Activated naive CD8-positive, alpha-beta T cell treated with anti-CD3 and anti-CD28 coated beads, Interleukin-2, amount 50 U/mL, for 24 hours (primary cell): Measurements from ENCODE around the gene PUSL1.
A peak's percentile ranks its signal among the peaks of the same experiment; 100 is the strongest.

Experiments used
- ATAC-seq: fragments of 150-1000 bp; cut with Tn5 transposase; one replicate; pipeline ENCODE4 v1.10.0; 2021
- DNase-seq: peaks from one replicate; pipeline ENCODE4 v3.0.0; 2021
- H3K27ac Mint-ChIP-seq: one replicate; pipeline ENCODE4 v1.8.0; 2021; ENCODE audit warnings: mild to moderate bottlenecking, mixed read lengths
- H3K27me3 Mint-ChIP-seq: one replicate; pipeline ENCODE4 v1.8.0; 2021; ENCODE audit warnings: mixed read lengths
- H3K36me3 Mint-ChIP-seq: one replicate; pipeline ENCODE4 v1.8.0; 2021; ENCODE audit warnings: low read depth, mixed read lengths
- H3K4me1 Mint-ChIP-seq: one replicate; pipeline ENCODE4 v1.8.0; 2021; ENCODE audit warnings: mixed read lengths
- H3K4me3 Mint-ChIP-seq: one replicate; pipeline ENCODE4 v1.8.0; 2021; ENCODE audit warnings: mild to moderate bottlenecking, moderate library complexity, mixed read lengths
- H3K9me3 Mint-ChIP-seq: one replicate; pipeline ENCODE4 v1.8.0; 2021; ENCODE audit warnings: mixed read lengths

PUSL1 gene

DNA sequence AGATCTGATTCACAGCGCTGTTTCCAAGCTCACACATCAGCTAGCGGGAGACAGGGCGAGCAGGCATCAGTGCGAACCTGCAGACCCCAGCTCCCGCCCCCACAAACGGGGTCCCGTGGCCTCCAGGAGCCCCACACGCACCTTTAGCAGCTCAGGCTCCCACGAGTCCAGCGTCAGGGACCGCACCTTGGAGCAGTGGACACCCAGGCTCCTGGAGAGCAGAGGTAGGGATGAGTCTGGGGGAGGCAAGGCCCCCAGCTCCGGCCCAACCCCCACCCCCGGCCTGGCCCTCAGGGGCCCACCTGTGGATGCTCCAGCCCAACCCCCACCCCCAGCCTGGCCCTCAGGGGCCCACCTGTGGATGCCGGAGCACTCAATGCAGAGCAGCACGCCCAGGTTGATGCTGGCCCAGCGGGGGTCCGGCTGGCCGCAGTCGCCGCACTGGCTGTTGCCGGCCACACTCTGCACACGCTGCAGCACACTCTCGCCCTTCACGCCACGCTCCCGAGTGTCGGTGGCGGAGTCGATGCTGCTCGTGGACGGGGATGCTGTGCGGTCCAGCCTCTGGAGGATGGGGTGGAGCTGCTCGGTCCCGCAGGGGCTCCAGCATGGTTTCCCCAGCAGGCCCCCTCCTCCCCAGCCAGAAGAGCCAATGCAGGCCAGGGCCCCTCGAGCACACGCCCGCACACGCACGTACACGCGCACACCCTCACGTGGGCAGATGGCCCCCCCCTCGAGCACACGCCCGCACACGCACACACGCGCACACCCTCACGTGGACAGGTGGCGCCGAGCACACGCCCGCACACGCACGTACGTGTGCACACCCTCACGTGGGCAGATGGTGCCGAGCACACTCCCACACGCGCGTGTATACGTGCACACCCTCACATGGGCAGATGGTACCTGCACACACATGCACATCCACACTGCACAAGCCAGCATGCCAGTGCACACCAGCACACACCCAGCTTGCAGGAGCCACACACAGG, 12.0 kb upstream of the PUSL1 start:
- Mint-ChIP-seq H3K4me1 (no peaks in the 10 kb centered on the region), H3K27ac (no peak overlapping the region), H3K27me3 (no peaks in the 10 kb centered on the region), H3K4me3 (no peak overlapping the region), H3K36me3 (no peaks in the 10 kb centered on the region), H3K9me3 (no peaks in the 10 kb centered on the region)
- DNase-seq (no peak), ATAC-seq (no peak)

DNA sequence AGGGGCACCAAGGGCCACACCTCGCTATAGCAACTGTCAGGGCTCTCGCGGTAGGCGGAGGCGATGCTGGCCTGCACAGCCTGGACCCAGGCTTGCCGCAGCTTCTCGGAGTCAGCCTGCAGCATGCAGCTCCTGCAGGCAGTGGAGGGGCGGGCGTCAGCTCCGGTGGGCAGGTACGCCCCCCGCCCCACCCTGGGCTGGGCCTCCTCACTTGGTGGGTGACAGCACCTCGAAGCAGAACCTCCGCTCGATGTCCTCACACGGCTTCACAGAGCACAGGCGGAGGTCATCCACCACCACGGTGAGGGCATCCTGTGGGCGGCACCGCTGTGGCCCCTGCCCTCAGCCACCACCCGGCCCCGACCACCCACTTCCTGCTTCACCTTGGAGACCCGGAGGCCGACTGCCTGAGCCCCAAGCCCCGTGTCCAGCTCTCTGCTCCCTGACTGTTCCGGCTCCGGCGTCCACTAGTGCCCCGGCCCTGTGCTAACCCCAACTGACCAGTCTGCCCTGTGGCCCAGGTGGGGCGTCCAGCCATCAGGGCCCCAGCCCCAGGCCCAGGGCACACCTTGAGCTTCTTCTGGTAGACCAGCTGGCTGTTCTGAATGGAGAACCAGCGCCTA, 10.5 kb upstream of the PUSL1 start:
- no peak for ATAC-seq
- Mint-ChIP-seq H3K4me1 (no peaks in the 10 kb centered on the region), H3K27ac (no peak overlapping the region), H3K9me3 (no peaks in the 10 kb centered on the region), H3K36me3 (no peaks in the 10 kb centered on the region), H3K4me3 (no peak overlapping the region), H3K27me3 (no peaks in the 10 kb centered on the region)
- DNase-seq = no peak

DNA sequence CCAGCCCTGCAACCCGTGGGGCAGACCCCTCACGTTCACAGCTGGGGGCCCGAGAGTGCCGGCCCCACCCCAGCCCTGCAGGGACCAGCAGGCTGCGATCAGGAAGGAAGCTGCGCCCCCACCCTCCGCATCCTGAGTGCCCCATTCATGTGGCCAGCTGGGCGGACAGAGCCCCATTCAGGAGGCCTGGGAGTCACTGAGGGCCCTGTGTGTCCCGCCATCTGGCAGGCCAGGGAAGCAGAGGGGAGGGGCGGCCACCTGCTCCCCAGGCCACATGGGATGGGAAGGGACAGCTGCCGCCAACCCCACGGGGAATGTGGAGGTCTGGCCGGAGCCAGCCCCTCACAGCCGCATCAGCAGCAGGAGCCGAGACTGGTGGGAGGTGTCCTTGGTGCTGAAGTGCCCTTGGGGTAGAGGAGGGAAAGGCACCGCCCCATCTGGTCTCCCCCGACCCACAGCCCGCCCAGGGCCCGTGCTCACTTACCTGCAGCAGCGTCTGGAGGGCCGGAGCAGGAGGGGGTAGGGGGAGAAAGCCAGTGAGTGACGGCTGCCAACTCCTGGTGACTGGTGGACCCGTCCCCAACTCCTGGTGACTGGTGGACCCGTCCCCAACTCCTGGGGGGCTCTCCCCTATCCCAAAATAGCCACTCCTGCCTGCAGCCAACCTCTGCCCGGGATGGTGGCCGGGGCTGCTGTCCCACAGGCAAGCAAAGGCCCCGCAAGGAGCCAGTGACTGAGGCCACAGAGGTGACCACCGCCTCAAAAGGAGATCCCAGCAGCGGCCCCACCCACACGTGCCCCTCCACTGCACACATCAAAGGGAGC, 9.3 kb upstream of the PUSL1 start:
- Mint-ChIP-seq H3K4me3 (no peak overlapping the region), H3K4me1 (no peaks in the 10 kb centered on the region), H3K9me3 (no peaks in the 10 kb centered on the region), H3K36me3 (no peaks in the 10 kb centered on the region), H3K27me3 (no peaks in the 10 kb centered on the region), H3K27ac (no peak overlapping the region)
- DNase-seq (no peak), ATAC-seq (no peak)

DNA sequence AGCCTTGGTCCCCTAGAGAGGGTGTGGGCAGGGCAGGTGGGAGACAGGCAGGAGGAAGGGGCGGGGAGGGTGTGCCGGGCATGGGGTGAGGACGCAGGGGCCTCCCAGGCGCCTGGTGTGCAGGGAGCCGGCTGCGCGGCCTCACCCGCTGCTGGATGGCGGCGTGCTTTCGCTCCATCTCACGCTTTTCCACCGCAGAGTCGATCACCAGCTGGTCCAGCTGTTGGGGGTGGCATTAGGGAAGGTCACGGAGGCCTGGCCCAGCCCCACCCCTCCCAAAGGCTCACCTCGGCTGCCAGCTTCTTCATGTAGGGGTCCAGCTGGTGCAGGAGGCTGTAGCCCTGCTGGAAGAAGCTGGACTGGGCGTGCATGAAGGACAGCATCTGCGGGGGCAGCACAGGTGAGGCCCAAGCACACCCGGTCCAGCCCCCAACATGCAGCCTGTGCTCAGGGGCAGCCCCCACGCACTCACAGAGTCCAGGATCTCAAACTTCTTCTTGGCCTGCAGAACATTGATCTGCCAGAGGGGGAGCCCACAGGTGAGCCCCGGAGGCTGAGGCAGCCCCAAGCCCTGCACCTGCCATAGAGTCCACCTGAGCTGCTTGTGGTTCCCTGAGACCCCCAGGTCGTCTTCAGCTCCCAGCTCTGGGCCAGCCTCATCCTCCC, 8.6 kb upstream of the PUSL1 start:
- no peak overlapping the region for H3K27ac Mint-ChIP-seq
- H3K4me1 Mint-ChIP-seq = peaks cover 2% of the 10 kb centered on the region
- H3K9me3 Mint-ChIP-seq = no peaks in the 10 kb centered on the region
- H3K27me3 Mint-ChIP-seq = no peaks in the 10 kb centered on the region
- ATAC-seq = peak; percentile 54
- H3K4me3 Mint-ChIP-seq = no peak overlapping the region
- no peaks in the 10 kb centered on the region for H3K36me3 Mint-ChIP-seq
- DNase-seq = no peak

DNA sequence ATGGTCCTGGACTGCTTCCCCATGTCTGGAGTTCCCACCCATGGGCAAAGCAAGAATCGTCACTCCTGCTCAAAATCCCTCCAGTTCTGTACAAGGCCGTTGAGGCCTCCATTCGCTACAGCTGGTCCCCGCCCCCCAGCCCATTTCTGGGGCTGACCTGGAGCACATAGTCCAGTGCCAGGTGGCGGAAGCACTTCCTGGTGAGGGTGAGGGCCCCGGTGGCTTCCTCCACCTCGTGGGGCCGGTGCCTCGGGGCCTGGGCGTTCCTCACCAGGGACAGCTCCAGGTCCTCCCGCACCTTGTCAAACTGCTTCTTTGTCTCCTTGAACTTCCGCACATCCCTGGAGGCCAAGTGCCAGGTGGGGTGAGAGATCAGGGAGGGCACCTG, 8.1 kb upstream of the PUSL1 start:
- Mint-ChIP-seq H3K27ac (no peak overlapping the region), H3K4me1 (peaks cover 6% of the 10 kb centered on the region), H3K9me3 (no peaks in the 10 kb centered on the region), H3K4me3 (no peak overlapping the region), H3K27me3 (no peaks in the 10 kb centered on the region), H3K36me3 (no peaks in the 10 kb centered on the region)
- DNase-seq = no peak
- no peak for ATAC-seq

DNA sequence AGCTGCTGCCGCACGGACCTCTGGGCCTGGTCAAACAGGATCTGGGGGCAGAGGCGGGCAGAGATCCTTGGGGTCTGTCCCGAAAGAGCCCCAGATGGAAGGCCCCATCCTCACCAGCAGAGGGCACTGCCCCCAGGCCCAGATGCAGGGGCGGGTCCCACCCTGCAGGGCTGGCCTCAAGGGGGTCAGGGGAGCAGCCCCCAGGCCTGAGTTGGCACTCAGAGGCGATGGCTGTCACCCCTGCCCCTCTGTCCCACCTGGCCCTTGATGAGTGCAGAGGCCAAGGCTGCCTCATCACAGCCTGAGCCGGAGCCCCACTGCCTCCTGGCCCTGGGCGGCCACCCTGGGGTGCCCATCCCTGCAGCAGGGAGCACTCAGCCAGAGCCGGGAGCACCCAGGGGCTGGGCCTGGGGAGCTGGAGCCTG, 6.4 kb upstream of the PUSL1 start:
- no peaks in the 10 kb centered on the region for H3K27me3 Mint-ChIP-seq
- ATAC-seq (no peak), DNase-seq (no peak)
- no peak overlapping the region for H3K4me3 Mint-ChIP-seq
- no peaks in the 10 kb centered on the region for H3K36me3 Mint-ChIP-seq
- no peak overlapping the region for H3K27ac Mint-ChIP-seq
- no peaks in the 10 kb centered on the region for H3K9me3 Mint-ChIP-seq
- peaks cover 21% of the 10 kb centered on the region for H3K4me1 Mint-ChIP-seq

DNA sequence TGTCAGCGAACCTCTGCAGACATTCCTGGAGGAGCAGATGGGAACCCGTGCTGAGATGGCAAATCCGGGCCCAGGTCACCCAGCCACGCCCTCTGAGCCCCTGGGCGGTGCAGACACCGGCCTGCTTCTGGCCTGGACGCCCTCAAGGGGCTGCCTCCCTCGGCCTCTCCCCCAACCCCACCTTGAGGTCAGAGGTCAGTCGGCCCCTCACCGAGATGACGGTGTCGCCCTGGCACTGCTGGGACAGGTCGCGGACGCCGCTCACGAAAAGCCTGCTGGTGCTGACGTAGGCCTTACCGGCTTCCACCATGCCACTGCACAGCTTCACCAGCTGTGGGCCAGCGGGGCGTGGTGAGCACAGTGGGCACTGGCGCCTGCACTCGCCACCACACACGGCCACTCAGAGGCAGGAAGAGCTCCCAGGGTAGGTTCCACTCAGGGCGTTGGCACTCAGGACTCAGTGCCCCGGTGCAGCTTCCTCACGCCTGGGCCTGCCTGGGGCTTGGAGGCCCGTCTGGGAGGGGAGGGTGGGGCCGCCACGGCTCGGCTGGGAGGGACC, 5.4 kb upstream of the PUSL1 start:
- H3K36me3 Mint-ChIP-seq = no peaks in the 10 kb centered on the region
- H3K27me3 Mint-ChIP-seq = no peaks in the 10 kb centered on the region
- no peak overlapping the region for H3K4me3 Mint-ChIP-seq
- no peaks in the 10 kb centered on the region for H3K9me3 Mint-ChIP-seq
- peaks cover 23% of the 10 kb centered on the region for H3K4me1 Mint-ChIP-seq
- no peak for DNase-seq
- no peak overlapping the region for H3K27ac Mint-ChIP-seq
- no peak for ATAC-seq

DNA sequence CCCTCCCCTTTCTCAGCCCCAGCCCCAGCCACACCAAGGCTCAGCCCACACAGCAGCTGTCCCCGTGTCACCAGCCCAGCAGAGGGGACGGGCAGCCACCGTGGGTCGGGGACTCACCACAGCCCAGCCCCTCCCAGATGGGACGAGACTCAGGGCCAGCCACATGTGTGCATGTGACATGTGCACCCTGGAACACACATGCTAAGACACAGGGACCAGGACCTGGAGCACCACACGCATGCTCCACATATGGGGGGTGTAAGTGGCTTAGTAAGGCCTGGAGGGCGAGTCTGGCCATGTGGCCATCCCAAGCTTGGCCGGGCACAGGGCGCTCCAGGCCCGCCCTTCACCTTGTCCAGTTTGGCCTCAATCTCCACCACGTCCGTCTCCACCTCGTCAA, 4.7 kb upstream of the PUSL1 start:
- no peak for DNase-seq
- Mint-ChIP-seq H3K27me3 (no peaks in the 10 kb centered on the region), H3K4me3 (no peak overlapping the region), H3K4me1 (peaks cover 23% of the 10 kb centered on the region), H3K9me3 (no peaks in the 10 kb centered on the region), H3K27ac (no peak overlapping the region), H3K36me3 (no peaks in the 10 kb centered on the region)
- ATAC-seq = no peak

DNA sequence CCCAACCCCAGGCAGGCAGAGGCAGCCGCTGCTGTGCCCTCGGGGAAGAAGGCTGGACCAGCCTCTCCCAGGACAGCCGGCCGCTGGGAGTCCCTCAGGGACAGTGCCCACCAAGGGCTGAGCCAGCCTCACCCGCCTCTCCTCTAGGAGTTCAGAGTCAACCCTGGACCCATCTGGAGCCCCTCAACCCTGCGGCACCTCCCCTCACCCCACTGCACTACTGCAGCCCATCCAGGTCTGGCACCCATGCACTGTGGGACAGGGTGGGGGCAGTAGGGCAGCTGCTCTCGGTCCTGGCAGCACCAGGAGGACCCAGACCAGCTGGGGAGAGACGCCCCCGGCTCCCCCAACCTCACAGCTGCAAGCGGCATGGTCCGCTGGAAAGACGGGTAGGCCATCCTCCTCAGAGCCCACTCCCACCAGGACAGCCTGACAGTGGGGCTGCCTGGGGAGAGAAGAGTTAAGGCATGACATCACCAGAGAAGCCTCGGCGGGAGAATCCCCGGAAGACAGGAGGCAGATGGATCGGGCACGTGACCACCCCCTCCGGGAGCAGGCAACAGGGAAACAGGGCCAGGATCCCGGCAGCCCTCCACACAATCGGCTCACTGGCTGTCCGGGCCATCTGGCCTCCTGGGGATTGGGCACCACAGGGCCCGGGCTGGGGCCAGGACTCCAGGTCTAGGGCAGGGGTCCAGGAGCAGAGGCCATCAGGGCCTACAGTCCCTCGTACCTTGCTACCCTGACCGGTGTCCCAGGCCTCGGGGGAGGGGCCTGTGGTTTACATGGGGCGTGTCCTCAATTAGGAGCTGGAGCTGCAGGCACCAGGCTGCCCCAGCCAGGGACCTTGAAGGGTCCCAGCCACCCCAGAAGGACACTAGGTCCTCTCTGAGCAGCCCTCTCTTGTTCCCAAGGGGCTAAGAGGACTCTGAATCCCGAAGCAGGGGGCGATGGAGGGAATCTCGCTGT, 3.8 kb upstream of the PUSL1 start:
- Mint-ChIP-seq H3K4me3 (peak overlapping the region; percentile 83), H3K36me3 (no peaks in the 10 kb centered on the region), H3K4me1 (peaks cover 23% of the 10 kb centered on the region), H3K27ac (no peak overlapping the region), H3K9me3 (no peaks in the 10 kb centered on the region), H3K27me3 (no peaks in the 10 kb centered on the region)
- DNase-seq = no peak
- no peak for ATAC-seq

DNA sequence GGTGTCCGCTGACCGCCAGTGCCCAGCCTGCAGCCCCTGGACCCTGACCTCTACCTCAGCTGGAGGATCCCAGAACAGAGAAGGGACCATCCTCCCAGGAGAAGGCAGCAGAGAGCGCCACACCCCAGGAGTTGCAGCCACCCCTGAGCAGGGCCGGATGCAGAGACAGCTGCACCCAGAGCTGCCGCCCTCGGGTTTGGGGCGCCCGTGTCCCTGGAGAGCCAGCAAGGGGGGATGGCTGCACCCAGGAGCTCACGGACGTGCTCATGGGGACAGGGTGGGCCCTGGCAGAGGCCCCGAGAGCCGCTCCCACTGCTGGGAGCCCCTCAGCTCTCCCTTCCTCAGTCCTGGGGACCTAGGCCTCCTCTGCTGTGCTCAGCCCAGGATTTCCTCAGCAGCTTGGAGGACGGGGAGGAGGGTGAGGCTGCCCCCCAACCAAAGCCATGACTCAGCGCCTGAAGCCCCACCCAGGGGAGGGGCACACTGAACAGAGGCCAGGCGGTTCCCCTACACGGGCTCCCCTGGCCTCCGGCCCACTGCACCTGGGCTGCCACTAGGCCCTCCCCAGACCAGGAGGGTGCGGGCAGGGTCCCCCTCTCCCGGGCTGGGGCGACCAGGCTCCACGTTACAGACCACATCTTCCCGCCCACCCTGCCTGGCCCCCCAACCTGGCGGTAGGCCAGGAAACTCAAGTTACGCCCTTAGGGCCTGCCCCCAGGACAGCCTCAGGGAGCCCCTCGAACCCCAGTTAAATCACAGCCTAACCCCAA, 2.9 kb upstream of the PUSL1 start:
- ATAC-seq (peak; percentile 45), DNase-seq (peak; percentile 78)
- no peaks in the 10 kb centered on the region for H3K36me3 Mint-ChIP-seq
- H3K27ac Mint-ChIP-seq = peak overlapping the region; percentile 77
- H3K9me3 Mint-ChIP-seq = no peaks in the 10 kb centered on the region
- H3K27me3 Mint-ChIP-seq = no peaks in the 10 kb centered on the region
- H3K4me3 Mint-ChIP-seq = peak overlapping the region; percentile 83
- peaks cover 23% of the 10 kb centered on the region for H3K4me1 Mint-ChIP-seq

DNA sequence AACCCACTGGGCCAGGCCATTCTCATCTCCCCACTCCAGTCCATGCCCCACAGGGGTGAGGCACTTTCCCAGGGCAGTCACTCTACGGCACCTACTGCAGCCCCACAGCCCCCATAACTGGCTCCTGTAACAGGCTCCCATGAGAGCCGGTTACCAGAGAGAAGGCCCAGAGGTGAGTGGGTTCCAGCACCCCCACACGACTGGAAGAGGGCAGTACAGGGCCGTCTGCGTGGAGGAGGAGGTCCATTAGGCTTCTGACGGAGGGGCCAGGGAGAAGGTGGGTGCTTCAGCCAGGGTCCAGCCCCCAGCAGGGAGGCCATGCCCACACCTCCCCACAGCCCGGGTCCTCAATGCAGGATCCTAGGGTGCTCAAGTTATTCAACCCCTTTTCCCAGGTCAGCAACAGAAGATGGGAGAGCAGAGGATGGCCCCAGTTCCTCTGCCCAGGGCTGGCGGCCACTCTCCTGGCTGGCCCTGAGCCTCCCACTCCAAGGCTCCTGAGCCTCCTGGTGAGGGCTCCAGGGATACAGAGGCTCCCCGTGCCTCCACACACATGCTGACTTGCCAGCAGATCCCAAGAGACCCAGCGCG, 2.2 kb upstream of the PUSL1 start:
- DNase-seq (peak; percentile 36), ATAC-seq (no peak)
- Mint-ChIP-seq H3K36me3 (no peaks in the 10 kb centered on the region), H3K27ac (peak overlapping the region; percentile 77), H3K27me3 (no peaks in the 10 kb centered on the region), H3K4me3 (peak overlapping the region; percentile 83), H3K4me1 (peaks cover 23% of the 10 kb centered on the region), H3K9me3 (no peaks in the 10 kb centered on the region)

DNA sequence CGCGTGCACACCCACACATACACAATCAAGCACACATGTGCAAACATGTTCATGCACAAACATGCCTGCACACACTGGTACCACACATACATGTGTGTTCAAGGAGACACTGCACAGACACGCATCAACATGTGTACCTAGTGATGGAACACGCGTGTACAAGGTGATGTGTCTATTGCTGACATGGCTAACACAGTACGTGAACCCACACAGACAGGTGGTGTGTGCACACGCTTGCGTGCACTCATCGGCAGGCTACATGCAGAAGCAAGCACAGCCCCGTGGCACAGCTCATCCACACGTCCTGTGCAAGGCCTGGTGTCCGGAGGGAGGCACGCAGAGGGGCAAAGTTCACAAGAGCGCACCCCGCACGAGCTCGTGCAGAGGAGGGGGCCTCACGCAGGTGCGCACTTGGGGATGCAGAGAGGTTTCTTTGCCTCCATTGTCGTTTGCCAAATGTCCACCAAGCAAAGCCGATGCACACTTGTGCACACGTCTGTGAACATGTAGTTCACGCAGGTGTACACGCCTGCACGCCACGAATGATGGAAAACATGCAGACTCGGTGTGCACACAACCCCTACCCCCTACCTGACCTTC, 1.6 kb upstream of the PUSL1 start:
- ATAC-seq = no peak
- peak overlapping the region; percentile 42 for H3K27ac Mint-ChIP-seq
- peaks cover 23% of the 10 kb centered on the region for H3K4me1 Mint-ChIP-seq
- no peaks in the 10 kb centered on the region for H3K27me3 Mint-ChIP-seq
- peak overlapping the region; percentile 83 for H3K4me3 Mint-ChIP-seq
- H3K9me3 Mint-ChIP-seq = no peaks in the 10 kb centered on the region
- no peak for DNase-seq
- no peaks in the 10 kb centered on the region for H3K36me3 Mint-ChIP-seq
